Kidney (tissue), 14 donors: ENCODE data around the gene IRF1. TPM values are rescaled to one million over a fixed set of nuclear protein-coding genes. Genes with fewer than 3 reads are reported as not detected.
A peak's percentile ranks its signal among the peaks of the same experiment; 100 is the strongest.
"Not testable (repeated sequence)": the region's sequence is repeated elsewhere in the genome, so short reads cannot be mapped to it uniquely, and the experiment has no call there.

Experiments
- DNase-seq, 5 donors: peaks; one replicate each; pipeline ENCODE4 v3.0.0-alpha.2; 2013 to 2020
- FAIRE-seq: peaks from 2 replicates; lab custom pipeline; 2012; peaks lifted over from hg19 to GRCh38; lab: Jason Lieb, UNC
- H3K27ac ChIP-seq, 2 donors: one replicate each; pipeline ENCODE4 v1.7.0; 2013; ENCODE audit warnings: low read depth in 2 of 2, low read length in 2 of 2, inconsistent platforms in 1 of 2
- H3K27me3 ChIP-seq: one replicate; pipeline ENCODE4 v1.7.1; 2013; ENCODE audit warnings: low read length, inconsistent platforms; ENCODE audit not compliant: control insufficient read depth, insufficient read depth
- H3K36me3 ChIP-seq, 3 donors: one replicate each; pipeline versions ENCODE4 v1.7.0 to v1.7.1; 2013; ENCODE audit warnings: low read length in 3 of 3, control low read depth in 1 of 3, inconsistent platforms in 1 of 3; ENCODE audit not compliant: insufficient read depth in 3 of 3, control insufficient read depth in 2 of 3
- H3K4me1 ChIP-seq, 3 donors: one replicate each; pipeline versions ENCODE4 v1.7.0 to v1.7.1; 2013; ENCODE audit warnings: low read length in 3 of 3, inconsistent platforms in 1 of 3, low read depth in 1 of 3; ENCODE audit not compliant: control insufficient read depth in 2 of 3, insufficient read depth in 2 of 3
- H3K4me3 ChIP-seq, 3 donors: one replicate each; pipeline versions ENCODE4 v1.7.0 to v1.8.1; 2013; ENCODE audit warnings: low read length in 3 of 3, control low read depth in 1 of 3, inconsistent platforms in 1 of 3
- H3K9ac ChIP-seq, 3 donors: one replicate each; pipeline versions ENCODE4 v1.7.0 to v1.7.1; 2013; ENCODE audit warnings: low read length in 3 of 3, control low read depth in 1 of 3, inconsistent platforms in 1 of 3
- H3K9me3 ChIP-seq, 3 donors: one replicate each; pipeline versions ENCODE4 v1.7.0 to v1.7.1; 2013; ENCODE audit warnings: low read length in 3 of 3, control low read depth in 1 of 3, inconsistent platforms in 1 of 3; ENCODE audit not compliant: control insufficient read depth in 2 of 3, insufficient read depth in 1 of 3
- intact Hi-C: fragments of 100-400 bp; cut with DNase I; formaldehyde crosslinking; loops from one replicate; pipeline ENCODE4 v1.11.1; 2022
- polyA plus RNA-seq: library from polyadenylated mRNA; stranded (reverse); fragments of 350-450 nt; fragmentation: Illumina TruSeq; extraction: RNeasy Lipid Tissue Mini Kit (QIAGEN cat#74804); gene quantifications from one replicate; pipeline ENCODE4 v1.2.3, GENCODE V29; 2014; ENCODE audit warnings: low read depth, low replicate concordance; ENCODE audit not compliant: insufficient read depth
- total RNA-seq: library from RNA; stranded (reverse); fragmentation: NEBNext Ultra II Directional; extraction: Animal tissue kit (Norgen Biotek cat#: 25700); gene quantifications from one replicate; pipeline ENCODE4 v1.2.1, GENCODE V29; 2021
- TF ChIP-seq, protein P1 (sequence below): IDR thresholded peaks from 3 replicates; pipeline ENCODE4 v1.5.1; 2012; ENCODE audit warnings: mild to moderate bottlenecking, moderate library complexity, borderline replicate concordance; ENCODE audit not compliant: insufficient read depth; ENCODE audit errors: extremely low read depth
- donor health status: control.
- donor health status: control.
- donor health status: control.
- donor health status: control.
- donor health status: control.
- donor health status: DM: yes; HTN: yes; CAD: no.
- donor health status: Normal renal cell carcinoma (clear cell type).

Gene IRF1
- total and polyA plus RNA-seq, 2 donors from 2014 or later = 20.5 to 55.6 TPM

DNA sequence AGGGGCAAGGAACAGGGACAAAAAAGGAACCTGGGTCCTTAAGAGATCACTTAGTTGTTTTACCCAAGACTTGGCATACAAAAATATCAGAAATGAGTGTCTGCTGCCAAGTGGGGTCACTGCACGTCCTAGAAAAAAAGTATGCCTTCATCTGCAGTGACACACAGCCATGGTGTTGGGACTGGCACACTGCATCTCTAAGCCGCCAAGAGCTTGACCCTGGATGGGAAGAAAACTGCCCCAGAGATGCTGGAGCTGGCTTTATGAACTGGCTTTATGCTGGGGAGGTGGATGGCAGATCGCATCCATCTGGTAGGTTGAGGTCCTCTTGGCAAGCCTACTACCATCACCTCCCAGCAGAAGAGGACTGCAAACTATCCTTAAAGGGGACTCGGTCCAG lies 51.7 kb downstream of the IRF1 start:
- DNase-seq (no peak), FAIRE-seq (no peak)
- no peaks in the 10 kb centered on the region for H3K36me3 ChIP-seq
- intact Hi-C loops = no loop called here
- no peaks in the 10 kb centered on the region for H3K9me3 ChIP-seq
- peaks cover 0 to 28% (median 10%) of the 10 kb centered on the region in 3 donors for H3K4me1 ChIP-seq
- H3K27me3 ChIP-seq = no peaks in the 10 kb centered on the region
- no peak overlapping the region for H3K4me3 ChIP-seq
- H3K27ac ChIP-seq = no peak overlapping the region
- TF ChIP-seq, protein P1, sequence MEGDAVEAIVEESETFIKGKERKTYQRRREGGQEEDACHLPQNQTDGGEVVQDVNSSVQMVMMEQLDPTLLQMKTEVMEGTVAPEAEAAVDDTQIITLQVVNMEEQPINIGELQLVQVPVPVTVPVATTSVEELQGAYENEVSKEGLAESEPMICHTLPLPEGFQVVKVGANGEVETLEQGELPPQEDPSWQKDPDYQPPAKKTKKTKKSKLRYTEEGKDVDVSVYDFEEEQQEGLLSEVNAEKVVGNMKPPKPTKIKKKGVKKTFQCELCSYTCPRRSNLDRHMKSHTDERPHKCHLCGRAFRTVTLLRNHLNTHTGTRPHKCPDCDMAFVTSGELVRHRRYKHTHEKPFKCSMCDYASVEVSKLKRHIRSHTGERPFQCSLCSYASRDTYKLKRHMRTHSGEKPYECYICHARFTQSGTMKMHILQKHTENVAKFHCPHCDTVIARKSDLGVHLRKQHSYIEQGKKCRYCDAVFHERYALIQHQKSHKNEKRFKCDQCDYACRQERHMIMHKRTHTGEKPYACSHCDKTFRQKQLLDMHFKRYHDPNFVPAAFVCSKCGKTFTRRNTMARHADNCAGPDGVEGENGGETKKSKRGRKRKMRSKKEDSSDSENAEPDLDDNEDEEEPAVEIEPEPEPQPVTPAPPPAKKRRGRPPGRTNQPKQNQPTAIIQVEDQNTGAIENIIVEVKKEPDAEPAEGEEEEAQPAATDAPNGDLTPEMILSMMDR = no peak
- H3K9ac ChIP-seq = no peak overlapping the region

DNA sequence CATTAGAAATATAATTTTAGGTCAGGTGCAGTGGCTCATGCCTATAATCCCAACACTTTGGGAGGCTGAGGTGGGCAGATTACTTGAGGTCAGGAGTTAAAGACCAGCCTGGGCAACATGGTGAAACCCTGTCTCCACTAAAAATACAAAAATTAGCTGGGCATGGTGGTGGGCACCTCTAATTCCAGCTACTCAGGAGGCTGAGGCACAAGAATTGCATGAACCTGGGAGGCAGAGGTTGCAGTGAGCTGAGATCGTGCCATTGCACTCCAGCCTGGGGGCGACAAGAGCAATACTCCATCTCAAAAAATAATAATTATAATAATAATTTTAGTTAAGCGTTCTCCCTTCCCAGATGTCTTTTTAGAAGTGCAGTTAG lies 52.3 kb downstream of the IRF1 start:
- intact Hi-C loops, FAIRE-seq, DNase-seq, H3K36me3 ChIP-seq, H3K9me3 ChIP-seq, H3K4me3 ChIP-seq, H3K27me3 ChIP-seq: not testable (repeated sequence)
- peak overlapping the region in 1 of 3 donors; percentile 13 for H3K9ac ChIP-seq
- peak overlapping the region in 1 of 2 donors; percentile 60 for H3K27ac ChIP-seq
- peaks cover 0 to 24% (median 10%) of the 10 kb centered on the region in 3 donors for H3K4me1 ChIP-seq

DNA sequence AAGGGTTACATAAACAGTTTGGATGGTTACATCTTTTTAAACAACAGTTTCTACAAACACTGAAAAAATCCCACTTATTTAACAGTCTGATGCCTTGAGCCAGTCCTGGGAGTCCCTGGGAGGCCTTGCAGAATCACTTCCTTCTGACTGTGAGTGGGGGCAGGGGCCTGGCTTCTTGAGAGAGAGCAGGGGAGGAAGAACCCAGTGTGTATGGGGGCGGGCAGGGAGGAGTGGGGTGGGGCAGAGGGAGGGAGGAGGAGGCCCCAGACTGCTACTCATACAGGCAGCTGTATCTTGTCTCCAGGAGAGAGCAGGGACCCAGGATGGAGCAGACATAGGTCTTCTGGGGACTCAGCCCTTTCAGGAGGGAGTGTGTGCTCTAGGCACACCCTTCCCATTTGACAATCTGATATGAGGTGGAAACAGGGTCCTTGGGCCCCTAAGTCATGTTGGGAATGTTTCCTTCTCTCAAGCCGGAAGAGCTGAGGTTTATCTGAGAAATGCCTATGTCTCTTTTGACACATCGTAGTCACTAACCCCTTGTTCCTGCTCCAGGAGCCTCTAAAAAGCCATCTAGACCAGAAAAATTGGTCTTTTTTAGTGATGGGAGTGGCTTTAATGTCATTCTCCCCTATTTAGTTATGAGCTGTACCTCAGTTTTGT lies 52.8 kb downstream of the IRF1 start:
- H3K4me1 ChIP-seq = peaks cover 0 to 24% (median 10%) of the 10 kb centered on the region in 3 donors
- no peaks in the 10 kb centered on the region for H3K36me3 ChIP-seq
- FAIRE-seq (no peak), DNase-seq (peak; percentile 73 to 95 (median 84))
- TF ChIP-seq, protein P1 = no peak
- H3K27me3 ChIP-seq = no peaks in the 10 kb centered on the region
- H3K27ac ChIP-seq = peak overlapping the region in 1 of 2 donors; percentile 60
- no peaks in the 10 kb centered on the region for H3K9me3 ChIP-seq
- peak overlapping the region in 1 of 3 donors; percentile 13 for H3K9ac ChIP-seq
- H3K4me3 ChIP-seq = no peak overlapping the region
- intact Hi-C loops = no loop called here

DNA sequence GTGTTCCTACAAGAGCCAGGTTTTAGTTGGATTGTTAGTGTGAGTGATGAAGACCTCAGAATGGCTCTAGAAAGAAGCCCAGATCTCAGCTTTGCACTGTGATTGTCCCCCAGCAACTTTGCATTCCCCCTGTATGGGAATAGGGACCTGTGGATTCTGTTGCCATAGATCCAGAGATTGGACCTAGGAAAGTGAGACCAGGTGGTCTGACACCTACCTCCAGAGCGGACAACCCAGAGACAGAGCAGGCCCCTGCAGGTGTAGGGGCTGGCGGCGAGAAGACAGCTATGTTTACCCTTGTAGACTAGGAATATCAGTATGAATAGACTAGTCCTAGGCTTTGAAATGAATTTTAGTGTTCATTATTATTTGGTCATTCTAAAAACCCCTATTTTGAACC lies 53.6 kb downstream of the IRF1 start:
- Histone ChIP-seq H3K36me3 (no peaks in the 10 kb centered on the region), H3K27me3 (no peaks in the 10 kb centered on the region), H3K9ac (no peak overlapping the region), H3K4me1 (peaks cover 0 to 24% (median 10%) of the 10 kb centered on the region in 3 donors), H3K9me3 (no peaks in the 10 kb centered on the region), H3K4me3 (no peak overlapping the region), H3K27ac (peak overlapping the region; percentile 13 to 22)
- intact Hi-C loops = no loop called here
- TF ChIP-seq, protein P1 = no peak
- DNase-seq = no peak
- FAIRE-seq = no peak
